ENCODE results near the gene KMT5C.

DNA sequence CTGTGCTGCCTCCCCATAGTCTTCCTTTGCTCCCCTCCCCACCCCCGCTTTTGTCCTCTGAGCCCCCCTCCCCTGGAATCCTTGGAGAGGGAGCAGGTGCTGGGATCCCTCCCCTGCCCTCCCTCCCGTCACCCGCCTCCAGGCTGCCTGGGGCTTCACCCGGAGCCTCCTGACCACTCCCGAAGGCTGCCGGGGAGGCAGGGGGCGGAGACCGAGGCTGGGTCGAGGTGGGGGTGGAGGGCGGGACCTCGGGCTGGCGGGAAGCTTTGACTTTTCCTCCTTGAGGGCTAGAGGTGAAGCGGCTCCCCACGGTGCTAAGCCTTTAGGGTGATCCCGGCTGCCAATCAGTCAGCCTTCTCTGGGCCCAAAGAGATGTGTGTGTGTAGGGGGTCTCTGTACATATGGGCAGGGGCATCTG, 1.5 kb downstream of the KMT5C start:
- TF ChIP-seq ZNF274 (IDR thresholded peaks at IDR 0.05; ENCODE audit: low read depth, low read length) = no peak
- no peak for TF ChIP-seq YY1 (IDR thresholded peaks at IDR 0.05; ENCODE audit: insufficient read depth, insufficient read length)
- TF ChIP-seq SUZ12 (IDR thresholded peaks at IDR 0.05; ENCODE audit: extremely low read depth, insufficient read depth, insufficient read length) = no peak

Data from NT2/D1 (cell line).